ENCODE results near the gene TEX2.

GRCh38 chr17:64165347-64165746 lies 97.7 kb downstream of the TEX2 start:
- TF ChIP-seq NR2F6 (CRISPR knock-in tag; IDR thresholded peaks at IDR 0.05) (no peak), NFRKB (IDR thresholded peaks at IDR 0.05; ENCODE audit: low read depth) (no peak), XRCC3 (IDR thresholded peaks at IDR 0.05) (no peak), ZNF143 (CRISPR knock-in tag; IDR thresholded peaks at IDR 0.05) (no peak), FOXK1 (CRISPR knock-in tag; IDR thresholded peaks at IDR 0.05; ENCODE audit: borderline replicate concordance) (no peak), ZNF3 (CRISPR knock-in tag; IDR thresholded peaks at IDR 0.05) (no peak), CTCF (IDR thresholded peaks at IDR 0.05 in 2 of 3, conservative IDR thresholded peaks at IDR 0.05 in 1 of 3; ENCODE audit: insufficient read depth in 2 of 3, low read depth in 1 of 3, low read length in 3 of 3) (no peak), TAF1 (IDR thresholded peaks at IDR 0.05; ENCODE audit: control insufficient read depth, extremely low read depth, insufficient read depth, low read length, severe bottlenecking) (no peak)
- TF ChIP-seq, protein P1, sequence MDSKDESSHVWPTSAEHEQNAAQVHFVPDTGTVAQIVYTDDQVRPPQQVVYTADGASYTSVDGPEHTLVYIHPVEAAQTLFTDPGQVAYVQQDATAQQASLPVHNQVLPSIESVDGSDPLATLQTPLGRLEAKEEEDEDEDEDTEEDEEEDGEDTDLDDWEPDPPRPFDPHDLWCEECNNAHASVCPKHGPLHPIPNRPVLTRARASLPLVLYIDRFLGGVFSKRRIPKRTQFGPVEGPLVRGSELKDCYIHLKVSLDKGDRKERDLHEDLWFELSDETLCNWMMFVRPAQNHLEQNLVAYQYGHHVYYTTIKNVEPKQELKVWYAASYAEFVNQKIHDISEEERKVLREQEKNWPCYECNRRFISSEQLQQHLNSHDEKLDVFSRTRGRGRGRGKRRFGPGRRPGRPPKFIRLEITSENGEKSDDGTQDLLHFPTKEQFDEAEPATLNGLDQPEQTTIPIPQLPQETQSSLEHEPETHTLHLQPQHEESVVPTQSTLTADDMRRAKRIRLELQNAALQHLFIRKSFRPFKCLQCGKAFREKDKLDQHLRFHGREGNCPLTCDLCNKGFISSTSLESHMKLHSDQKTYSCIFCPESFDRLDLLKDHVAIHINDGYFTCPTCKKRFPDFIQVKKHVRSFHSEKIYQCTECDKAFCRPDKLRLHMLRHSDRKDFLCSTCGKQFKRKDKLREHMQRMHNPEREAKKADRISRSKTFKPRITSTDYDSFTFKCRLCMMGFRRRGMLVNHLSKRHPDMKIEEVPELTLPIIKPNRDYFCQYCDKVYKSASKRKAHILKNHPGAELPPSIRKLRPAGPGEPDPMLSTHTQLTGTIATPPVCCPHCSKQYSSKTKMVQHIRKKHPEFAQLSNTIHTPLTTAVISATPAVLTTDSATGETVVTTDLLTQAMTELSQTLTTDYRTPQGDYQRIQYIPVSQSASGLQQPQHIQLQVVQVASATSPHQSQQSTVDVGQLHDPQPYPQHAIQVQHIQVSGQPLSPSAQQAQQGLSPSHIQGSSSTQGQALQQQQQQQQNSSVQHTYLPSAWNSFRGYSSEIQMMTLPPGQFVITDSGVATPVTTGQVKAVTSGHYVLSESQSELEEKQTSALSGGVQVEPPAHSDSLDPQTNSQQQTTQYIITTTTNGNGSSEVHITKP (IDR thresholded peaks at IDR 0.05; ENCODE audit: partially characterized antibody): no peak
